Kasumi-1 (cell line): ENCODE results near the gene KREMEN1.
"Not testable (repeated sequence)": the region's sequence is repeated elsewhere in the genome, so short reads cannot be mapped to it uniquely, and the experiment has no call there.

Experiments used
- DNase-seq, 2 experiments: peaks; one replicate each; lab custom pipeline; 2025; lab: John Stamatoyannopoulos, UW

The KREMEN1 gene

GRCh38 chr22:29078036-29078868 is 5.4 kb downstream of the KREMEN1 start:
- DNase-seq, result no peak

- no peak for DNase-seq
Measured at GRCh38 chr22:29078869-29079207, 6.0 kb downstream of the KREMEN1 start.

- DNase-seq, result no peak
Measured at GRCh38 chr22:29079218-29079901, 6.5 kb downstream of the KREMEN1 start.

GRCh38 chr22:29080106-29080975 is 7.5 kb downstream of the KREMEN1 start:
- DNase-seq, result no peak

- no peak for DNase-seq
Measured at GRCh38 chr22:29081517-29082236, 8.8 kb downstream of the KREMEN1 start.

GRCh38 chr22:29082826-29083545 is 10.2 kb downstream of the KREMEN1 start:
- no peak for DNase-seq

GRCh38 chr22:29083576-29083932 is 10.7 kb downstream of the KREMEN1 start:
- not testable (repeated sequence) for DNase-seq

GRCh38 chr22:29083933-29084591 is 11.2 kb downstream of the KREMEN1 start:
- DNase-seq, result no peak

- no peak for DNase-seq
Measured at GRCh38 chr22:29087012-29087411, 14.2 kb downstream of the KREMEN1 start.

- DNase-seq, result no peak
Measured at GRCh38 chr22:29088809-29089208, 16.0 kb downstream of the KREMEN1 start.

- no peak for DNase-seq
Measured at GRCh38 chr22:29089507-29089906, 16.7 kb downstream of the KREMEN1 start.

GRCh38 chr22:29090039-29090438 is 17.2 kb downstream of the KREMEN1 start:
- DNase-seq, result no peak

- no peak for DNase-seq
Measured at GRCh38 chr22:29092243-29092642, 19.4 kb downstream of the KREMEN1 start.

- DNase-seq, result no peak
Measured at GRCh38 chr22:29093030-29093429, 20.2 kb downstream of the KREMEN1 start.

GRCh38 chr22:29093501-29094300 is 20.9 kb downstream of the KREMEN1 start:
- DNase-seq, result no peak

GRCh38 chr22:29095459-29095858 is 22.6 kb downstream of the KREMEN1 start:
- no peak for DNase-seq

GRCh38 chr22:29096736-29097669 is 24.2 kb downstream of the KREMEN1 start:
- no peak for DNase-seq

- DNase-seq, result no peak
Measured at GRCh38 chr22:29098296-29098695, 25.5 kb downstream of the KREMEN1 start.

GRCh38 chr22:29102300-29102699 is 29.5 kb downstream of the KREMEN1 start:
- no peak for DNase-seq
